ENCODE data around the gene ZNF12. TPM values are rescaled to one million over a fixed set of nuclear protein-coding genes. Genes with fewer than 3 reads are reported as not detected.

The ZNF12 gene
- total and polyA plus RNA-seq, 2 of the 8 experiments (the other 6 are each of a cell fraction or from before 2014, with no cell fraction given): 6.7 to 16.2 TPM

- H4K20me1 ChIP-seq (replicated peaks in 1 of 2; ENCODE audit: control insufficient read depth in 1 of 2, insufficient read depth in 2 of 2, low read length in 2 of 2): peaks cover 0 to 2% of the 10 kb centered on the region in 2 experiments
- ChIA-PET CTCF (ENCODE audit: partially characterized antibody) (no interaction called here), POLR2A (ENCODE audit: partially characterized antibody) (interaction anchor here (0.8 to 1.1 kb wide), 2 partner anchors 23 to 85 kb away, joined by 3 to 5 read pairs; no protein-coding TSS in a partner anchor)
- DNase-seq (ENCODE audit: low read depth in 1 of 2, low spot score in 2 of 2) (no peak), FAIRE-seq (no peak)
- H4K5ac ChIP-seq (ENCODE audit: insufficient read length, low read depth, low read length): no peak overlapping the region
- no peak overlapping the region for H4K91ac ChIP-seq (replicated peaks; ENCODE audit: insufficient read length, low read length)
- WGBS, 2 experiments (ENCODE audit: extremely low coverage in 1 of 2, insufficient coverage in 1 of 2, insufficient read length in 1 of 2, insufficient replicate concordance in 2 of 2, low coverage in 1 of 2, low lambda C conversion rate in 2 of 2, missing lambda C conversion rate in 1 of 2): 91% methylated on average over 42 of the region's 48 CpGs; no CpG with 5 or more reads in 1 of the 2 experiments
- peaks cover 0 to 6% (median under 1%) of the 10 kb centered on the region in 4 experiments; a peak in 4 of 7 replicates for H3K4me1 ChIP-seq (replicated peaks in 1 of 4; ENCODE audit: control insufficient read depth in 3 of 4, insufficient read depth in 4 of 4, low read length in 3 of 4)
- no peak overlapping the region for H3K9ac ChIP-seq (replicated peaks in 1 of 4; ENCODE audit: extremely low read depth in 1 of 4, low read depth in 3 of 4, low read length in 3 of 4)
- no peak overlapping the region for H2BK15ac ChIP-seq (ENCODE audit: low read length)
- H2BK20ac ChIP-seq (ENCODE audit: low read length): no peak overlapping the region
- H3K23ac ChIP-seq (ENCODE audit: insufficient read length): no peak overlapping the region
- no peak overlapping the region for H3K4me3 ChIP-seq (ENCODE audit: extremely low read depth in 1 of 4, insufficient read depth in 2 of 4, low read depth in 3 of 4, low read length in 4 of 4)
- peaks cover 0 to 30% (median 2%) of the 10 kb centered on the region in 4 experiments; a peak in 3 of 8 replicates for H3K36me3 ChIP-seq (ENCODE audit: control insufficient read depth in 2 of 4, insufficient read depth in 4 of 4, low read length in 3 of 4)
- no peak overlapping the region for H2BK120ac ChIP-seq (replicated peaks; ENCODE audit: low read depth, low read length)
- H2AK5ac ChIP-seq (ENCODE audit: low read depth, low read length): no peak overlapping the region
- H3K27me3 ChIP-seq (replicated peaks in 1 of 4; ENCODE audit: control insufficient read depth in 3 of 4, extremely low read depth in 1 of 4, insufficient read depth in 3 of 4, low read length in 3 of 4): no peaks in the 10 kb centered on the region
- H3K9me3 ChIP-seq (ENCODE audit: insufficient read depth in 2 of 2, low read depth in 1 of 2, low read length in 1 of 2): no peaks in the 10 kb centered on the region; a peak in 1 of 4 replicates
- no peak overlapping the region for H2BK5ac ChIP-seq (ENCODE audit: low read depth, low read length)
- H3K79me1 ChIP-seq (ENCODE audit: low read depth, low read length): no peaks in the 10 kb centered on the region
- H3K4ac ChIP-seq (replicated peaks; ENCODE audit: insufficient read length, low read depth, low read length): no peak overlapping the region
- H2BK12ac ChIP-seq (ENCODE audit: low read depth, low read length): no peak overlapping the region
- no peak overlapping the region for H3K14ac ChIP-seq (ENCODE audit: insufficient read length)
- no peak overlapping the region for H3K4me2 ChIP-seq (ENCODE audit: insufficient read depth in 1 of 2, low read depth in 2 of 2, low read length in 2 of 2)
- no peak overlapping the region for H3K56ac ChIP-seq (replicated peaks; ENCODE audit: insufficient read length, low read depth, low read length)
- H4K8ac ChIP-seq (ENCODE audit: extremely low read depth, insufficient read depth, low read length): no peak overlapping the region
- H3K27ac ChIP-seq (ENCODE audit: low read depth, low read length): no peak overlapping the region
- no peaks in the 10 kb centered on the region for H3K79me2 ChIP-seq (ENCODE audit: control insufficient read depth in 1 of 2, insufficient read depth in 2 of 2, low read length in 2 of 2)
- no peak overlapping the region for H2AFZ ChIP-seq (ENCODE audit: low read length)
- H3K18ac ChIP-seq (ENCODE audit: extremely low read depth, low read length): no peak overlapping the region
- no peaks in the 10 kb centered on the region for H3K23me2 ChIP-seq (ENCODE audit: low read depth, low read length)
- no peak for TF ChIP-seq HDAC6 (IDR thresholded peaks at IDR 0.05; ENCODE audit: low read depth, low read length)
- no peak for TF ChIP-seq SP4 (IDR thresholded peaks at IDR 0.05; ENCODE audit: low read length)
- TF ChIP-seq, protein P1, sequence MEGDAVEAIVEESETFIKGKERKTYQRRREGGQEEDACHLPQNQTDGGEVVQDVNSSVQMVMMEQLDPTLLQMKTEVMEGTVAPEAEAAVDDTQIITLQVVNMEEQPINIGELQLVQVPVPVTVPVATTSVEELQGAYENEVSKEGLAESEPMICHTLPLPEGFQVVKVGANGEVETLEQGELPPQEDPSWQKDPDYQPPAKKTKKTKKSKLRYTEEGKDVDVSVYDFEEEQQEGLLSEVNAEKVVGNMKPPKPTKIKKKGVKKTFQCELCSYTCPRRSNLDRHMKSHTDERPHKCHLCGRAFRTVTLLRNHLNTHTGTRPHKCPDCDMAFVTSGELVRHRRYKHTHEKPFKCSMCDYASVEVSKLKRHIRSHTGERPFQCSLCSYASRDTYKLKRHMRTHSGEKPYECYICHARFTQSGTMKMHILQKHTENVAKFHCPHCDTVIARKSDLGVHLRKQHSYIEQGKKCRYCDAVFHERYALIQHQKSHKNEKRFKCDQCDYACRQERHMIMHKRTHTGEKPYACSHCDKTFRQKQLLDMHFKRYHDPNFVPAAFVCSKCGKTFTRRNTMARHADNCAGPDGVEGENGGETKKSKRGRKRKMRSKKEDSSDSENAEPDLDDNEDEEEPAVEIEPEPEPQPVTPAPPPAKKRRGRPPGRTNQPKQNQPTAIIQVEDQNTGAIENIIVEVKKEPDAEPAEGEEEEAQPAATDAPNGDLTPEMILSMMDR (IDR thresholded peaks at IDR 0.05; ENCODE audit: control extremely low read depth in 1 of 3, insufficient read depth in 1 of 3, low read depth in 1 of 3, low read length in 3 of 3): no peak
- no peak for TF ChIP-seq CBX8 (IDR thresholded peaks at IDR 0.05; ENCODE audit: borderline replicate concordance, low read depth, low read length)
- TF ChIP-seq, protein P2, sequence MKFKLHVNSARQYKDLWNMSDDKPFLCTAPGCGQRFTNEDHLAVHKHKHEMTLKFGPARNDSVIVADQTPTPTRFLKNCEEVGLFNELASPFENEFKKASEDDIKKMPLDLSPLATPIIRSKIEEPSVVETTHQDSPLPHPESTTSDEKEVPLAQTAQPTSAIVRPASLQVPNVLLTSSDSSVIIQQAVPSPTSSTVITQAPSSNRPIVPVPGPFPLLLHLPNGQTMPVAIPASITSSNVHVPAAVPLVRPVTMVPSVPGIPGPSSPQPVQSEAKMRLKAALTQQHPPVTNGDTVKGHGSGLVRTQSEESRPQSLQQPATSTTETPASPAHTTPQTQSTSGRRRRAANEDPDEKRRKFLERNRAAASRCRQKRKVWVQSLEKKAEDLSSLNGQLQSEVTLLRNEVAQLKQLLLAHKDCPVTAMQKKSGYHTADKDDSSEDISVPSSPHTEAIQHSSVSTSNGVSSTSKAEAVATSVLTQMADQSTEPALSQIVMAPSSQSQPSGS (IDR thresholded peaks at IDR 0.05; ENCODE audit: low read length): no peak
- TF ChIP-seq SP2 (IDR thresholded peaks at IDR 0.05; ENCODE audit: low read length): no peak
- TF ChIP-seq, protein P3, sequence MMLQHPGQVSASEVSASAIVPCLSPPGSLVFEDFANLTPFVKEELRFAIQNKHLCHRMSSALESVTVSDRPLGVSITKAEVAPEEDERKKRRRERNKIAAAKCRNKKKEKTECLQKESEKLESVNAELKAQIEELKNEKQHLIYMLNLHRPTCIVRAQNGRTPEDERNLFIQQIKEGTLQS (IDR thresholded peaks at IDR 0.05; ENCODE audit: insufficient read depth, low read depth, low read length): no peak
Measured at GRCh38 chr7:6654842-6655610, 51.7 kb downstream of the ZNF12 start.

Measured in H1 (cell line).